K562 treated with DMSO at 1 percent for 24 hours (cell line): ENCODE results near the gene TNS1. TPM values are rescaled to one million over a fixed set of nuclear protein-coding genes. Genes with fewer than 3 reads are reported as not detected.

Experiments used
- total RNA-seq: library from RNA; unstranded; fragments of 300-600 nt; gene quantifications from 2 replicates; pipeline ENCODE4 v1.2.3, GENCODE V29; 2022; ENCODE audit warnings: low read depth; ENCODE audit not compliant: insufficient read depth

The TNS1 gene
- 0.71 and 1.3 TPM in 2 replicates for total RNA-seq

GRCh38 chr2:218002845-218003180 is at the start of gene TNS1:
TSS of gene TNS1 (minus strand) at chr2:218002995. CDS start at chr2:218002872, 123 bp downstream.

Other genes starting within 250 kb of the TNS1 start
- gene RUFY4, start 66.3 kb upstream of the TNS1 start, total RNA-seq: not detected in 2 replicates
- not detected in 2 replicates for gene CXCR2, start 123.0 kb upstream of the TNS1 start, total RNA-seq
- gene CXCR1, start 164.0 kb upstream of the TNS1 start, total RNA-seq: not detected in 2 replicates
- gene ARPC2, start 214.2 kb upstream of the TNS1 start, total RNA-seq: 111 and 117 TPM in 2 replicates